Left ventricle myocardium inferior (tissue), 1 donor: Measurements from ENCODE around the gene C19orf25. TPM values are rescaled to one million over a fixed set of nuclear protein-coding genes. Genes with fewer than 3 reads are reported as not detected.
A peak's percentile ranks its signal among the peaks of the same experiment; 100 is the strongest.

Experiments used
- DNase-seq: peaks from one replicate; pipeline ENCODE4 v3.0.0-alpha.2; 2020
- H3K27ac ChIP-seq: fragments of 200-600 bp; replicated peaks from 2 replicates; pipeline ENCODE4 v1.8.0; 2021
- H3K27me3 ChIP-seq: fragments of 200-600 bp; 2 replicates; pipeline ENCODE4 v1.8.0; 2021; ENCODE audit warnings: low read depth
- H3K36me3 ChIP-seq: fragments of 200-600 bp; 2 replicates; pipeline ENCODE4 v1.8.0; 2021
- H3K4me1 ChIP-seq: fragments of 200-600 bp; 2 replicates; pipeline ENCODE4 v1.8.0; 2021
- H3K4me3 ChIP-seq: fragments of 200-600 bp; 2 replicates; pipeline ENCODE4 v1.8.0; 2021; ENCODE audit warnings: mild to moderate bottlenecking, moderate library complexity
- H3K9me3 ChIP-seq: fragments of 200-600 bp; replicated peaks from 2 replicates; pipeline ENCODE4 v1.8.0; 2021
- CTCF ChIP-seq: fragments of 200-600 bp; IDR thresholded peaks from 2 replicates; pipeline ENCODE4 v1.8.0; 2021; ENCODE audit warnings: antibody characterized with exemption, mild to moderate bottlenecking, borderline replicate concordance
- intact Hi-C: fragments of 100-400 bp; cut with micrococcal nuclease; formaldehyde crosslinking; loops from one replicate; pipeline ENCODE4 v1.11.0; 2022
- total RNA-seq: library from RNA; stranded (reverse); fragmentation: NEBNext Ultra II Directional; extraction: Animal tissue kit (Norgen Biotek cat#: 25700); gene quantifications from one replicate; pipeline ENCODE4 v1.2.1, GENCODE V29; 2021
- donor health status: DM: no; HTN: yes; CAD: no; lungs with severe emphysema.

Gene C19orf25
- total RNA-seq, 1 donor from 2014 or later: 16.1 TPM

- no peaks in the 10 kb centered on the region for H3K9me3 ChIP-seq
- DNase-seq: no peak
- intact Hi-C loops: no loop called here
- H3K36me3 ChIP-seq: no peaks in the 10 kb centered on the region
- no peak for TF ChIP-seq CTCF
- peaks cover 20% of the 10 kb centered on the region for H3K4me1 ChIP-seq
- peak within 1 kb of the TSS; percentile 72 for H3K4me3 ChIP-seq
- H3K27me3 ChIP-seq: peaks cover 24% of the 10 kb centered on the region
- H3K27ac ChIP-seq: peak within 1 kb of the TSS; percentile 85
Measured at GRCh38 chr19:1491114-1491848, 12.3 kb upstream of the C19orf25 start, which contains the start of gene REEP6. Gene REEP6, plus strand, starts transcription at chr19:1491181. Its CDS starts 89 bp downstream, at chr19:1491270.

GRCh38 chr19:1490311-1491113, 11.5 kb upstream of the C19orf25 start, which contains the start of gene PCSK4:
Gene PCSK4, minus strand, starts transcription at chr19:1490350. Its CDS starts 4 bp downstream, at chr19:1490346.
- Histone ChIP-seq H3K36me3 (no peaks in the 10 kb centered on the region), H3K4me1 (peaks cover 20% of the 10 kb centered on the region), H3K4me3 (peak within 1 kb of the TSS; percentile 72), H3K27ac (peak within 1 kb of the TSS; percentile 85), H3K9me3 (no peaks in the 10 kb centered on the region), H3K27me3 (peaks cover 18% of the 10 kb centered on the region)
- intact Hi-C loops: no loop called here
- no peak for TF ChIP-seq CTCF
- peak; percentile 99 for DNase-seq

GRCh38 chr19:1489463-1490310, 10.7 kb upstream of the C19orf25 start:
- no peaks in the 10 kb centered on the region for H3K9me3 ChIP-seq
- TF ChIP-seq CTCF: no peak
- H3K4me1 ChIP-seq: peaks cover 20% of the 10 kb centered on the region
- intact Hi-C loops: no loop called here
- H3K27me3 ChIP-seq: peaks cover 18% of the 10 kb centered on the region
- H3K4me3 ChIP-seq: peak overlapping the region; percentile 72
- H3K27ac ChIP-seq: peak overlapping the region; percentile 85
- no peaks in the 10 kb centered on the region for H3K36me3 ChIP-seq
- DNase-seq: no peak

GRCh38 chr19:1488282-1488601, 9.2 kb upstream of the C19orf25 start:
- Histone ChIP-seq H3K36me3 (no peaks in the 10 kb centered on the region), H3K27me3 (peaks cover 18% of the 10 kb centered on the region), H3K4me3 (no peak overlapping the region), H3K4me1 (peaks cover 20% of the 10 kb centered on the region), H3K27ac (no peak overlapping the region), H3K9me3 (no peaks in the 10 kb centered on the region)
- DNase-seq: no peak
- intact Hi-C loops: no loop called here
- no peak for TF ChIP-seq CTCF
